Measurements from ENCODE around the gene DDX18.

DNA sequence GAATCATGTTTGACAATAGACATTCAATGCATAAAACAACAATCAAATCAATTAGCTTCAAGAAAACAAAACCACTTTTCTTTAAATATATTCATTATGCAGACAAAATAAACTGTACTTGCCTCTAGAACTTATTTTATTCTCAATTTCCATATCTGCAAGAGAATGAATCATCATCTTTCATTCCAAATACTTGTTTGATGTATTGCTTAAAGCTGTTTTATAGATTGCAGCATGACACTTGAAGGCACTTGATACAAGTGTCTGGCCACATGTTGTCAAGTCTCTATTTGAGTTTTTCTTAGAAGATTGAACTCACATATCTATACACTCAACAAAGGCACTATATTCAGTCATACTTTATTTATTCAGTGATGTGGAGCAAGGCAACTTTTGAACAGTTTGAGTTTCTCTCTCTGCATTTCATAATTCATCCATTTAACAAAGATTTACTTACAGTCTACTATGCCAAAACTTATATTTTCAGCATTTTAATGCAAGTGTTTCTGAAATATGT, 38.7 kb upstream of the DDX18 start:
- TF ChIP-seq, protein P1, sequence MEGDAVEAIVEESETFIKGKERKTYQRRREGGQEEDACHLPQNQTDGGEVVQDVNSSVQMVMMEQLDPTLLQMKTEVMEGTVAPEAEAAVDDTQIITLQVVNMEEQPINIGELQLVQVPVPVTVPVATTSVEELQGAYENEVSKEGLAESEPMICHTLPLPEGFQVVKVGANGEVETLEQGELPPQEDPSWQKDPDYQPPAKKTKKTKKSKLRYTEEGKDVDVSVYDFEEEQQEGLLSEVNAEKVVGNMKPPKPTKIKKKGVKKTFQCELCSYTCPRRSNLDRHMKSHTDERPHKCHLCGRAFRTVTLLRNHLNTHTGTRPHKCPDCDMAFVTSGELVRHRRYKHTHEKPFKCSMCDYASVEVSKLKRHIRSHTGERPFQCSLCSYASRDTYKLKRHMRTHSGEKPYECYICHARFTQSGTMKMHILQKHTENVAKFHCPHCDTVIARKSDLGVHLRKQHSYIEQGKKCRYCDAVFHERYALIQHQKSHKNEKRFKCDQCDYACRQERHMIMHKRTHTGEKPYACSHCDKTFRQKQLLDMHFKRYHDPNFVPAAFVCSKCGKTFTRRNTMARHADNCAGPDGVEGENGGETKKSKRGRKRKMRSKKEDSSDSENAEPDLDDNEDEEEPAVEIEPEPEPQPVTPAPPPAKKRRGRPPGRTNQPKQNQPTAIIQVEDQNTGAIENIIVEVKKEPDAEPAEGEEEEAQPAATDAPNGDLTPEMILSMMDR (IDR thresholded peaks at IDR 0.05): no peak
- TF ChIP-seq POLR2A (IDR thresholded peaks at IDR 0.05): no peak

All from lower leg skin (tissue), 3 donors.